ENCODE measurements around the gene THSD4. TPM values are rescaled to one million over a fixed set of nuclear protein-coding genes. Genes with fewer than 3 reads are reported as not detected.
"Not testable (repeated sequence)": the region's sequence is repeated elsewhere in the genome, so short reads cannot be mapped to it uniquely, and the experiment has no call there.

THSD4 gene
- total RNA-seq, 6 donors from 2014 or later: 16.8 to 39.7 (median 21.7) TPM

DNA sequence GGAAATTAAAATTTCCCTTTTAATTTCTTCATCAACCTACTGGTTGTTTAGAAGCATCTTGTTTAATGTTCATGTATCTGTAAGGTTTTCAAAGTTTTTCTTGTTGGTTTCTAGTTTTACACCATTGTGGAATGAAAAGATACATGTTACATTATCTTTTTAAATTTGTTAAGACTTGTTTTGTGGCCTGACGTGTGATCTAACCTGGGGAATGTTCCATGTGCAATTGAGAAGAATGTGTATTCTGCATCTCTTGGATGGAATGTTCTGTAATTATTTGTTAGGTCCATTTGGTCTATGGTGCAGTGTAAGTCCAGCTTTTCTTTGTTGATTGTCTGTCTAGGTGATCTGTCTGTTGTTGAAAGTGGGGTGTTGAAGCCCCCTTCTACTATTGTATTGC is 45.7 kb downstream of the THSD4 start:
- WGBS, 2 donors: 90 to 94% methylated on average over 1 of the region's 1 CpG
- TF ChIP-seq, protein P1, sequence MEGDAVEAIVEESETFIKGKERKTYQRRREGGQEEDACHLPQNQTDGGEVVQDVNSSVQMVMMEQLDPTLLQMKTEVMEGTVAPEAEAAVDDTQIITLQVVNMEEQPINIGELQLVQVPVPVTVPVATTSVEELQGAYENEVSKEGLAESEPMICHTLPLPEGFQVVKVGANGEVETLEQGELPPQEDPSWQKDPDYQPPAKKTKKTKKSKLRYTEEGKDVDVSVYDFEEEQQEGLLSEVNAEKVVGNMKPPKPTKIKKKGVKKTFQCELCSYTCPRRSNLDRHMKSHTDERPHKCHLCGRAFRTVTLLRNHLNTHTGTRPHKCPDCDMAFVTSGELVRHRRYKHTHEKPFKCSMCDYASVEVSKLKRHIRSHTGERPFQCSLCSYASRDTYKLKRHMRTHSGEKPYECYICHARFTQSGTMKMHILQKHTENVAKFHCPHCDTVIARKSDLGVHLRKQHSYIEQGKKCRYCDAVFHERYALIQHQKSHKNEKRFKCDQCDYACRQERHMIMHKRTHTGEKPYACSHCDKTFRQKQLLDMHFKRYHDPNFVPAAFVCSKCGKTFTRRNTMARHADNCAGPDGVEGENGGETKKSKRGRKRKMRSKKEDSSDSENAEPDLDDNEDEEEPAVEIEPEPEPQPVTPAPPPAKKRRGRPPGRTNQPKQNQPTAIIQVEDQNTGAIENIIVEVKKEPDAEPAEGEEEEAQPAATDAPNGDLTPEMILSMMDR (IDR thresholded peaks at IDR 0.05): no peak
- TF ChIP-seq EP300 (IDR thresholded peaks at IDR 0.05): no peak
- TF ChIP-seq POLR2A (IDR thresholded peaks at IDR 0.05): no peak
- TF ChIP-seq POLR2AphosphoS5 (IDR thresholded peaks at IDR 0.05): no peak
- H3K9me3 ChIP-seq: no peaks in the 10 kb centered on the region
- H3K4me1 ChIP-seq: no peaks in the 10 kb centered on the region
- no peak for ATAC-seq (ENCODE audit: low FRiP score in 2 of 2)
- H3K27me3 ChIP-seq: no peaks in the 10 kb centered on the region
- no peak overlapping the region for H3K4me3 ChIP-seq
- H3K36me3 ChIP-seq: no peaks in the 10 kb centered on the region
- no peak for DNase-seq
- H3K27ac ChIP-seq: no peak overlapping the region

DNA sequence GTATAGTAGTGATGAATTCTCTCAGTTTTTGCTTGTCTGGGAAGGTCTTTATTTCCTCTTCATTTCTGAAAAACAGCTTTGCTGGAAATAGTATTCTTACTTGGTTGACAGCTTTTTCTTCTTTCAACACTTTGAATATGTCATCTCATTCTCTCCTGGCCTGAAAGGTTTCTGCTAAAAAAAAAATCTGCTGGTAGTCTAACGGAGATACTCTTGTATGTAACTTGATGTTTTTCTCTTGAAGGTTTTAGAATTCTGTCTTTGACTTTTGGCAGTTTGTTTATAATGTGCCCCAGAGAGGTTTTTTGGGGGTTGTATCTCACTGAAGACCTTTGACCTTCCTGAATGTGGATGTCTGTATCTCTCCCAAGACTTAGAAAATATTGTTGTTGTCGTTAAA is 47.0 kb downstream of the THSD4 start:
- DNase-seq: no peak
- TF ChIP-seq, protein P1 (IDR thresholded peaks at IDR 0.05): no peak
- no peak for TF ChIP-seq EP300 (IDR thresholded peaks at IDR 0.05)
- TF ChIP-seq POLR2A (IDR thresholded peaks at IDR 0.05): no peak
- TF ChIP-seq POLR2AphosphoS5 (IDR thresholded peaks at IDR 0.05): no peak
- no peaks in the 10 kb centered on the region for H3K9me3 ChIP-seq
- WGBS, 2 donors: 93 to 95% methylated on average over 2 of the region's 2 CpGs
- no peak overlapping the region for H3K27ac ChIP-seq
- H3K4me1 ChIP-seq: no peaks in the 10 kb centered on the region
- H3K36me3 ChIP-seq: no peaks in the 10 kb centered on the region
- ATAC-seq (ENCODE audit: low FRiP score in 2 of 2): no peak
- H3K4me3 ChIP-seq: no peak overlapping the region
- no peaks in the 10 kb centered on the region for H3K27me3 ChIP-seq

DNA sequence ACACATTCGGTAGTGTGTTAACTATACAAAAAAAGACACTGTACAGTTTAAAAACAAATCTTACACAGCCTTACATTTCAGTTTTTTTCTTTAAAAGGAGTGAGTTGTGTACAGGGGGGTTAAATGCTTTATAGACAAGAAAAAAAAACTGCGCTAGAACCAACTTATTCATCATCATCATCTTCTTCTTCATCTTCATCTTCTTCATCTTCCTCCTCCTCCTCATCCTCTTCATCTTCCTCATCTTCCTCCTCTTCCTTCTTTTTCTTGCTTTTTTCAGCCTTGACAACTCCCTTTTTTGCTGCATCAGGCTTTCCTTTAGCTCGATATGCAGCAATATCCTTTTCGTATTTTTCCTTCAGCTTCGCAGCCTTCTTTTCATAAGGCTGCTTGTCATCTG is 49.3 kb downstream of the THSD4 start:
- 89 to 97% methylated on average over 2 of the region's 5 CpGs for WGBS, 2 donors
- H3K9me3 ChIP-seq; DNase-seq; ATAC-seq (ENCODE audit: low FRiP score in 2 of 2); H3K27ac ChIP-seq; H3K36me3 ChIP-seq; H3K27me3 ChIP-seq; H3K4me3 ChIP-seq; H3K4me1 ChIP-seq: not testable (repeated sequence)

DNA sequence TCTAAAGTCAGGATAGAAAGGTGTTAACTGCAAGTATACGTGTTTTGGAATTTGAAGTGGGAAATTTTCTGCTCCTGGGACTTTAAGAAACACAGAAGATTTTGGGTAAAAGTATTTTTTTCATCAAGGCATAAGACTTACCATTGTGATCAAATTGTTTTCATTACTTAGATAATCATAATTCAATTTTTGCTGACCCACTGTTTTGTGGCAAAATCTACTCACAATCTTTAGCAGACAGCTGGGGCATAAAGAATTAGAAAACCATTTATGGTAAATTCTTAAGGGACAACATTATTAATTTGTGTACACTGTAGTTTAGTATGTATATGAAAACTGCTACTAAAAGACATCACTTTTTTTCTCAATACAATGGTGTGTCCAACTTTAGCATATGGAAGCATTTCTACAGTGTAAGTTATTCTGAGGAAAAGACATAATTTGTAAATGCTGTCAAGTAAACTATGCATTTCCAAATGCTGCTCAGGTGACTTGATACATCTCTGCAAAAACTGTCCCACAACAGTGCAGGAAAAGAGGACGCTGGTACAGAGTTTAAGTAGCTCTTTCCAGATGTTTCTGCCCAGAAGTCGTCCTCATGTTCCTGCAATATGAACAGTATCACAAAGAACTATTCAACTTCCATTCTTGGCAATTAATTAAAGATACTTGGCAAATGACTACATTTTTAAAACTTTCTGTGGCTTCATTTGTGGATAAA is 52.3 kb downstream of the THSD4 start:
- DNase-seq (no peak), ATAC-seq (ENCODE audit: low FRiP score in 2 of 2) (no peak)
- H3K9me3 ChIP-seq: peaks cover 0 to 4% (median 0%) of the 10 kb centered on the region in 4 donors
- H3K27me3 ChIP-seq: no peaks in the 10 kb centered on the region
- H3K4me3 ChIP-seq: no peak overlapping the region
- no peaks in the 10 kb centered on the region for H3K36me3 ChIP-seq
- H3K27ac ChIP-seq: no peak overlapping the region
- TF ChIP-seq, protein P1 (IDR thresholded peaks at IDR 0.05): no peak
- TF ChIP-seq POLR2AphosphoS5 (IDR thresholded peaks at IDR 0.05) (no peak), EP300 (IDR thresholded peaks at IDR 0.05) (no peak), POLR2A (IDR thresholded peaks at IDR 0.05) (no peak)
- H3K4me1 ChIP-seq: no peaks in the 10 kb centered on the region
- WGBS, 2 donors: 61 to 75% methylated on average over 3 of the region's 3 CpGs

DNA sequence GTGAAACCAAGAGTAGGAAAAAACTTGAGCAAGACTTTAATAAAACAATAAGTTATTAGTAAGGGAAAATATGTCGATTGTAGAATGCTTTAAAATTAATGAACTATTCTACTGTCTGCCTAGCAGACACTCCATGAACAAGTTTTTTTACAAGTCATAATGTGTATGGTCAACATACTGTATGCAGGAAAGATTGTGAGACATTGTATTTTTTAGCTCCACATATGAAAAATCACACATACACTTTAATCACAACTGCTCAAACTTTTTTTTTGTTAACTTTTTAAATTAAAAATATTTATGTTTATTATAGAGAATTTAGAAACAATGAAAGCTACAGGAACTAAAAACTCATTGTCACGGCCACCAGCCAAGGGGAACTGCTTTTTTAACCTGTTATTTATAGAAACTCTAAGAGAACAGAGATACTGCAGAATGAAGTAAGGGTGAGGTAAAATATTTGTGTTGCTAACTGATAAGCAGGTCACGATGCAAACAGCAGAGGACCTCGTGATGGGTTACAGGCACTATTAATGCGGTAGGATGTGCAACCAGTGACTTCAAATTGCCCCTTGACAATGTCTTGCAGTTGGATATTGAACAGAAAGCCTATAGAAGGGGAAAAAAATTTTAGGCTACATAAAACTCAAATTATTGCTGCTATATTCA is 53.0 kb downstream of the THSD4 start:
- ATAC-seq (ENCODE audit: low FRiP score in 2 of 2): no peak
- H3K36me3 ChIP-seq: no peaks in the 10 kb centered on the region
- H3K4me1 ChIP-seq: no peaks in the 10 kb centered on the region
- H3K9me3 ChIP-seq: peaks cover 0 to 4% (median 0%) of the 10 kb centered on the region in 4 donors
- no peak overlapping the region for H3K4me3 ChIP-seq
- TF ChIP-seq, protein P1 (IDR thresholded peaks at IDR 0.05): no peak
- TF ChIP-seq EP300 (IDR thresholded peaks at IDR 0.05) (no peak), POLR2A (IDR thresholded peaks at IDR 0.05) (no peak), POLR2AphosphoS5 (IDR thresholded peaks at IDR 0.05) (no peak)
- WGBS, 2 donors: 22 to 28% methylated on average over 5 of the region's 5 CpGs
- DNase-seq: no peak
- H3K27me3 ChIP-seq: no peaks in the 10 kb centered on the region
- no peak overlapping the region for H3K27ac ChIP-seq

All from upper lobe of left lung (tissue), 6 donors.